Upper lobe of right lung (tissue), 1 donor: ENCODE data around the gene DGKH. TPM values are rescaled to one million over a fixed set of nuclear protein-coding genes. Genes with fewer than 3 reads are reported as not detected.
A peak's percentile ranks its signal among the peaks of the same experiment; 100 is the strongest.

Source experiments
- ATAC-seq: fragments of 200-7000 bp; cut with Tn5 transposase; one replicate; pipeline ENCODE4 v1.9.1; 2020; ENCODE audit warnings: mild to moderate bottlenecking, moderate library complexity
- DNase-seq: peaks from one replicate; pipeline ENCODE4 v3.0.0-alpha.2; 2020
- H3K27ac ChIP-seq: fragments of 200-600 bp; one replicate; pipeline ENCODE4 v1.8.0; 2022
- H3K27me3 ChIP-seq: fragments of 200-600 bp; one replicate; pipeline ENCODE4 v1.8.0; 2022; ENCODE audit warnings: mild to moderate bottlenecking
- H3K36me3 ChIP-seq: fragments of 200-600 bp; one replicate; pipeline ENCODE4 v1.8.0; 2022
- H3K4me1 ChIP-seq: fragments of 200-600 bp; one replicate; pipeline ENCODE4 v1.8.0; 2022
- H3K4me3 ChIP-seq: fragments of 200-600 bp; one replicate; pipeline ENCODE4 v1.8.0; 2022; ENCODE audit warnings: mild to moderate bottlenecking
- H3K9me3 ChIP-seq: fragments of 200-600 bp; one replicate; pipeline ENCODE4 v1.8.0; 2022
- CTCF ChIP-seq: fragments of 200-600 bp; IDR thresholded peaks from one replicate; pipeline ENCODE4 v1.8.0; 2022; ENCODE audit warnings: antibody characterized with exemption
- intact Hi-C: fragments of 100-400 bp; cut with DNase I; formaldehyde crosslinking; loops from one replicate; pipeline ENCODE4 v1.11.0; 2022
- long read RNA-seq: library from polyadenylated mRNA; unstranded; transcript quantifications from one replicate; pipeline ENCODE4 v2.0.0, GENCODE V29; 2021
- total RNA-seq: library from RNA; stranded (reverse); fragmentation: NEBNext Ultra II Directional; extraction: Animal tissue kit (Norgen Biotek cat#: 25700); gene quantifications from one replicate; pipeline ENCODE4 v1.2.1, GENCODE V29; 2021
- donor health status: DM: no; HTN: yes; CAD: no; lungs with severe emphysema.

The DGKH gene
- total RNA-seq: 21.3 TPM
- long read RNA-seq, partial matches to known transcripts: 3 of 19 reads
- long read RNA-seq, other reads (novel, unspliced or antisense): 16 of 19 reads

- ATAC-seq: peak; percentile 31
- Histone ChIP-seq H3K36me3 (no peaks in the 10 kb centered on the region), H3K27ac (peak within 1 kb of the TSS; percentile 85), H3K4me1 (peaks cover 19% of the 10 kb centered on the region), H3K9me3 (no peaks in the 10 kb centered on the region), H3K4me3 (peak within 1 kb of the TSS; percentile 80), H3K27me3 (no peaks in the 10 kb centered on the region)
- intact Hi-C loops: no loop called here
- TF ChIP-seq CTCF: no peak
- DNase-seq: no peak
These were observed at the start of gene DGKH for GRCh38 chr13:42048342-42048683. Gene DGKH (plus strand): TSS chr13:42048648. CDS start chr13:42048774, 126 bp downstream.

GRCh38 chr13:42000846-42001245 lies 47.6 kb upstream of the DGKH start:
- no peaks in the 10 kb centered on the region for H3K36me3 ChIP-seq
- no peak for DNase-seq
- no peaks in the 10 kb centered on the region for H3K9me3 ChIP-seq
- TF ChIP-seq CTCF: no peak
- ATAC-seq: no peak
- H3K4me3 ChIP-seq: no peak overlapping the region
- H3K27ac ChIP-seq: no peak overlapping the region
- no peaks in the 10 kb centered on the region for H3K4me1 ChIP-seq
- H3K27me3 ChIP-seq: no peaks in the 10 kb centered on the region
- intact Hi-C loops: no loop called here

- Histone ChIP-seq H3K27ac (no peak overlapping the region), H3K36me3 (no peaks in the 10 kb centered on the region), H3K9me3 (no peaks in the 10 kb centered on the region), H3K4me3 (no peak overlapping the region), H3K27me3 (no peaks in the 10 kb centered on the region), H3K4me1 (no peaks in the 10 kb centered on the region)
- ATAC-seq (peak; percentile 82), DNase-seq (peak; percentile 66)
- no peak for TF ChIP-seq CTCF
- intact Hi-C loops: no loop called here
These were observed 46.9 kb upstream of the DGKH start for GRCh38 chr13:42001580-42001979.

- ATAC-seq (no peak), DNase-seq (no peak)
- no peak for TF ChIP-seq CTCF
- intact Hi-C loops: no loop called here
- H3K27ac ChIP-seq: no peak overlapping the region
- H3K4me1 ChIP-seq: no peaks in the 10 kb centered on the region
- H3K9me3 ChIP-seq: no peaks in the 10 kb centered on the region
- H3K36me3 ChIP-seq: no peaks in the 10 kb centered on the region
- H3K27me3 ChIP-seq: no peaks in the 10 kb centered on the region
- H3K4me3 ChIP-seq: no peak overlapping the region
These were observed 46.4 kb upstream of the DGKH start for GRCh38 chr13:42002066-42002465.

GRCh38 chr13:42007844-42008243 lies 40.6 kb upstream of the DGKH start:
- no peaks in the 10 kb centered on the region for H3K4me1 ChIP-seq
- H3K9me3 ChIP-seq: no peaks in the 10 kb centered on the region
- TF ChIP-seq CTCF: no peak
- ATAC-seq (no peak), DNase-seq (no peak)
- no peak overlapping the region for H3K27ac ChIP-seq
- no peaks in the 10 kb centered on the region for H3K27me3 ChIP-seq
- intact Hi-C loops: no loop called here
- no peak overlapping the region for H3K4me3 ChIP-seq
- H3K36me3 ChIP-seq: no peaks in the 10 kb centered on the region

GRCh38 chr13:42009057-42009456 lies 39.4 kb upstream of the DGKH start:
- no peaks in the 10 kb centered on the region for H3K4me1 ChIP-seq
- ATAC-seq: no peak
- H3K27ac ChIP-seq: no peak overlapping the region
- no peaks in the 10 kb centered on the region for H3K9me3 ChIP-seq
- DNase-seq: no peak
- intact Hi-C loops: no loop called here
- no peaks in the 10 kb centered on the region for H3K27me3 ChIP-seq
- H3K36me3 ChIP-seq: no peaks in the 10 kb centered on the region
- H3K4me3 ChIP-seq: no peak overlapping the region
- no peak for TF ChIP-seq CTCF
